ENCODE results near the gene RTP1.

RTP1 gene

DNA sequence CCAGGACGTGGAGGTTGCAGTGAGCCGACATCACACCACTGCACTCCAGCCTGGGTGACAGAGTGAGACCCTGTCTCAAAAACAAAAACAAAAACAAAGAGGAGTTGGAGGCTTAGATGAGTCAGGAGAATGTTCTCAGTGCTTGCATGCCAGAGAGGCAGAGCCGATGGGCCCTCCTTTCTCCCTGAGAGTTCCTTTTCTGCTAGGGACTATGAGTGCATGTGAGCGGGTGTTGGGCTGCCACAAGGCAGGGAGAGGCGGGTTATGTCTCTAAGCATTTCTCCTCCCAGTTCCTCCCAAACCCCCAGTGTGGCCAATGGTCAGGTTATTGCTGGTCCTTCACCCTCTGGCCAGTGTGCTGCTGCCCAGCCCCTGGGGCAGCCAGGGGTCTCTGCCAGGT lies 45.1 kb downstream of the RTP1 start:
- no peak for DNase-seq (ENCODE audit: low spot score)
- TF ChIP-seq CTCF (IDR thresholded peaks at IDR 0.05; ENCODE audit: extremely low read depth, missing control alignments), result no peak

GRCh38 chr3:187242900-187243299 lies 45.6 kb downstream of the RTP1 start:
- DNase-seq (ENCODE audit: low spot score), result peak; percentile 17
- no peak for TF ChIP-seq CTCF (IDR thresholded peaks at IDR 0.05; ENCODE audit: extremely low read depth, missing control alignments)

GRCh38 chr3:187243933-187244524 lies 46.7 kb downstream of the RTP1 start:
- no peak for TF ChIP-seq CTCF (IDR thresholded peaks at IDR 0.05; ENCODE audit: extremely low read depth, missing control alignments)
- no peak for DNase-seq (ENCODE audit: low spot score)

DNA sequence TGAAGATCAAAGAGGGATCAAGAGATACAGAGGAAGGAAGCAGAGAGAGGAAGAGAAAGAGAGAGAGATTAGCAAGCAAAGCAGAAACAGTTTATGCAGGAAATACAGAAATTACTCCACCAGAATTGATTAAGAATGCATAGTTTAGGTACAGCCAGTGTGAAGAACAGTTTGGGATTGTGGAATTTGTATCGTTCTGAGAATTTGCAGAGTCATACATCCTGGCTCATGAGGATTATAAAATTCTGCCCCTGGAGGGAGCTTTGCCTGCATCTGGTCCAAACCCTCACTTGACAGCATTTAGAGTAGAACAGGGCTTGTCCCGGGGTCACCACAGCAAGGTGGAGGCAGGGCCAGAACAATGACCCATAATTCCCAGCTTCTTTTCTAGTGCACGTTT lies 50.1 kb downstream of the RTP1 start:
- DNase-seq (ENCODE audit: low spot score), result no peak

More for the DNA sequence above, 50.1 kb downstream of the RTP1 start:
- no peak for TF ChIP-seq CTCF (IDR thresholded peaks at IDR 0.05; ENCODE audit: extremely low read depth, missing control alignments)
